ENCODE data around the gene TMEM169. TPM values are rescaled to one million over a fixed set of nuclear protein-coding genes. Genes with fewer than 3 reads are reported as not detected.

Gene TMEM169
- total RNA-seq, 2 donors from 2014 or later, result 1.4 to 1.5 TPM

GRCh38 chr2:216146573-216146972 is 64.9 kb downstream of the TMEM169 start:
- Mint-ChIP-seq H3K4me1 (peaks cover 2% of the 10 kb centered on the region), H3K27ac (no peak overlapping the region), H3K9me3 (no peaks in the 10 kb centered on the region), H3K27me3 (no peaks in the 10 kb centered on the region), H3K36me3 (ENCODE audit: low read depth) (no peaks in the 10 kb centered on the region), H3K4me3 (no peak overlapping the region)
- no peak for ATAC-seq (replicated peaks)

GRCh38 chr2:216147172-216148131 is 65.7 kb downstream of the TMEM169 start:
- Mint-ChIP-seq H3K27ac (no peak overlapping the region), H3K36me3 (ENCODE audit: low read depth) (no peaks in the 10 kb centered on the region), H3K4me3 (no peak overlapping the region), H3K4me1 (peaks cover 6% of the 10 kb centered on the region), H3K9me3 (no peaks in the 10 kb centered on the region), H3K27me3 (no peaks in the 10 kb centered on the region)
- peak; percentile 24 for ATAC-seq (replicated peaks)

GRCh38 chr2:216148983-216149382 is 67.3 kb downstream of the TMEM169 start:
- Mint-ChIP-seq H3K4me3 (no peak overlapping the region), H3K27ac (no peak overlapping the region), H3K4me1 (peaks cover 12% of the 10 kb centered on the region), H3K36me3 (ENCODE audit: low read depth) (no peaks in the 10 kb centered on the region), H3K27me3 (no peaks in the 10 kb centered on the region), H3K9me3 (no peaks in the 10 kb centered on the region)
- ATAC-seq (replicated peaks), result no peak

- Mint-ChIP-seq H3K27me3 (no peaks in the 10 kb centered on the region), H3K9me3 (no peaks in the 10 kb centered on the region), H3K36me3 (ENCODE audit: low read depth) (no peaks in the 10 kb centered on the region), H3K27ac (peak overlapping the region; percentile 63), H3K4me3 (no peak overlapping the region), H3K4me1 (peaks cover 12% of the 10 kb centered on the region)
- ATAC-seq (replicated peaks), result no peak
These were observed 68.0 kb downstream of the TMEM169 start for GRCh38 chr2:216149741-216150140.

GRCh38 chr2:216151313-216152025 is 69.8 kb downstream of the TMEM169 start:
- no peaks in the 10 kb centered on the region for H3K36me3 Mint-ChIP-seq (ENCODE audit: low read depth)

More at GRCh38 chr2:216151313-216152025, 69.8 kb downstream of the TMEM169 start:
- Mint-ChIP-seq H3K27ac (peak overlapping the region; percentile 34), H3K27me3 (no peaks in the 10 kb centered on the region), H3K9me3 (no peaks in the 10 kb centered on the region), H3K4me1 (peaks cover 14% of the 10 kb centered on the region), H3K4me3 (no peak overlapping the region)
- peak; percentile 45 for ATAC-seq (replicated peaks)

Other genes starting within 250 kb of the TMEM169 start
- gene MREG, start 68.4 kb upstream of the TMEM169 start, total RNA-seq, result 10 to 100 TPM in 1 of 2 donors, 1 to 10 TPM in 1; 7.5 to 22.0 TPM
- 10 to 100 TPM; 27.7 to 27.8 TPM for gene PECR, start 110 bp upstream of the TMEM169 start, total RNA-seq
- 100 to 1,000 TPM; 391 to 617 TPM for gene XRCC5, start 27.4 kb downstream of the TMEM169 start, total RNA-seq